GM12892 (cell line): Measurements from ENCODE around the gene VDR.

Experiments
- DNase-seq: peaks from one replicate; pipeline ENCODE4 v3.0.0; 2011; ENCODE audit not compliant: insufficient read length
- FAIRE-seq: peaks from 2 replicates; lab custom pipeline; 2011; peaks lifted over from hg19 to GRCh38; lab: Jason Lieb, UNC
- POLR2A ChIP-seq: IDR thresholded peaks from 2 replicates; pipeline ENCODE4 v1.6.1; 2011; ENCODE audit warnings: low read depth, low read length, control low read depth
- POLR2AphosphoS5 ChIP-seq: IDR thresholded peaks from 2 replicates; pipeline ENCODE4 v1.6.1; 2011; ENCODE audit warnings: low read depth, low read length, control low read depth
- TAF1 ChIP-seq: IDR thresholded peaks from 2 replicates; pipeline ENCODE4 v1.6.1; 2011; ENCODE audit warnings: low read depth, mild to moderate bottlenecking, control low read depth, low read length, borderline replicate concordance

VDR gene

GRCh38 chr12:47942614-47943225, 37.9 kb upstream of the VDR start:
- TF ChIP-seq TAF1 = no peak
- TF ChIP-seq POLR2A = no peak
- TF ChIP-seq POLR2AphosphoS5 = no peak
- DNase-seq = no peak
- no peak for FAIRE-seq

GRCh38 chr12:47941871-47942613, 37.2 kb upstream of the VDR start:
- DNase-seq (peak; percentile 58), FAIRE-seq (peak; percentile 33)
- TF ChIP-seq TAF1 (no peak), POLR2A (no peak), POLR2AphosphoS5 (no peak)

GRCh38 chr12:47941475-47941780, 36.6 kb upstream of the VDR start:
- FAIRE-seq (no peak), DNase-seq (no peak)
- no peak for TF ChIP-seq POLR2A
- TF ChIP-seq POLR2AphosphoS5 = no peak
- TF ChIP-seq TAF1 = no peak

GRCh38 chr12:47940773-47941474, 36.1 kb upstream of the VDR start:
- FAIRE-seq = peak; percentile 14
- TF ChIP-seq POLR2AphosphoS5 = no peak
- TF ChIP-seq TAF1 = no peak
- TF ChIP-seq POLR2A = no peak
- no peak for DNase-seq

GRCh38 chr12:47939009-47939601, 34.3 kb upstream of the VDR start:
- FAIRE-seq = no peak
- DNase-seq = no peak
- TF ChIP-seq POLR2AphosphoS5 = no peak
- TF ChIP-seq POLR2A = no peak
- TF ChIP-seq TAF1 = no peak

- DNase-seq (no peak), FAIRE-seq (no peak)
- TF ChIP-seq POLR2AphosphoS5 (no peak), POLR2A (no peak), TAF1 (no peak)
These were observed 33.8 kb upstream of the VDR start for GRCh38 chr12:47938594-47938993.

- TF ChIP-seq TAF1 (no peak), POLR2AphosphoS5 (no peak), POLR2A (no peak)
- no peak for FAIRE-seq
- DNase-seq = no peak
These were observed 33.3 kb upstream of the VDR start for GRCh38 chr12:47938093-47938492.

- no peak for DNase-seq
These were observed 30.4 kb upstream of the VDR start for GRCh38 chr12:47935184-47935583.

GRCh38 chr12:47931187-47931586, 26.4 kb upstream of the VDR start:
- DNase-seq (no peak), FAIRE-seq (no peak)
- TF ChIP-seq POLR2A (no peak), TAF1 (no peak), POLR2AphosphoS5 (no peak)

More at GRCh38 chr12:47935184-47935583, 30.4 kb upstream of the VDR start:
- TF ChIP-seq TAF1 = no peak
- no peak for TF ChIP-seq POLR2A
- TF ChIP-seq POLR2AphosphoS5 = no peak
- no peak for FAIRE-seq

GRCh38 chr12:47930634-47931033, 25.8 kb upstream of the VDR start:
- no peak for FAIRE-seq
- TF ChIP-seq POLR2A (no peak), TAF1 (no peak), POLR2AphosphoS5 (no peak)
- DNase-seq = no peak

GRCh38 chr12:47927346-47927745, 22.6 kb upstream of the VDR start:
- FAIRE-seq = no peak
- no peak for TF ChIP-seq POLR2A
- DNase-seq = no peak
